H7 (cell line): ENCODE measurements around the gene STK32B. TPM values are rescaled to one million over a fixed set of nuclear protein-coding genes. Genes with fewer than 3 reads are reported as not detected.
"Not testable (repeated sequence)": the region's sequence is repeated elsewhere in the genome, so short reads cannot be mapped to it uniquely, and the experiment has no call there.

Experiments
- DNase-seq: peaks from one replicate; pipeline ENCODE4 v3.0.0; 2012
- H3K27me3 ChIP-seq: 2 replicates; pipeline ENCODE4 v1.6.0; 2011; ENCODE audit warnings: mild to moderate bottlenecking, low read length; ENCODE audit not compliant: control insufficient read depth, insufficient read depth
- H3K36me3 ChIP-seq: replicated peaks from 2 replicates; pipeline ENCODE4 v1.5.1; 2011; ENCODE audit warnings: low read length; ENCODE audit not compliant: control insufficient read depth, insufficient read depth
- H3K4me3 ChIP-seq: 2 replicates; pipeline ENCODE4 v1.5.1; 2011; ENCODE audit warnings: low read depth, mild to moderate bottlenecking, control low read depth, low read length, moderate library complexity; ENCODE audit not compliant: insufficient read depth
- total RNA-seq: library from RNA; depleted of rRNA; stranded (reverse); fragments of >200 nt; shearing (Covaris generic); gene quantifications from 2 replicates; pipeline ENCODE4 v1.2.3, GENCODE V29; 2014

The STK32B gene
- total RNA-seq, 1 experiment from 2014 or later, result 2.8 TPM

DNA sequence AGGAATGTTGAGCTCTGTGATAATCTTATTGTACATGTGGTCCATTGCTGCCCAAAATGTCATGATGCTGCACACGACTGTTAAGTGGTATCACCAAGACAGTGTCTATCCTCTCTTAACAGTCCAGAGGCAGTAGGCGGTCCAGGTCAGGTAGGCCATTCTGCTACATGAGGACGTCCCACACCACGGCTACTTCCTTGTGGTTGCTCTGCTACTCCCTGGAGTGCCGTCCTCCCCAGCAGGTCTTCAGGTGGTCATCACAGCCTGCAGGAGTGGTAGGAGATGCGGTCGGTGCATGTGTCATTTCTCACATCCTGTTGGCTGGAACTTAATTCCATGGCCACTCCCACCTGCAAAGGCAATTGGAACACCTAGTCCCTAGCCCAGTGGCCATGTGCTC is 11.5 kb upstream of the STK32B start:
- Histone ChIP-seq H3K4me3 (no peak overlapping the region), H3K36me3 (no peaks in the 10 kb centered on the region), H3K27me3 (no peaks in the 10 kb centered on the region)
- DNase-seq, result no peak

DNA sequence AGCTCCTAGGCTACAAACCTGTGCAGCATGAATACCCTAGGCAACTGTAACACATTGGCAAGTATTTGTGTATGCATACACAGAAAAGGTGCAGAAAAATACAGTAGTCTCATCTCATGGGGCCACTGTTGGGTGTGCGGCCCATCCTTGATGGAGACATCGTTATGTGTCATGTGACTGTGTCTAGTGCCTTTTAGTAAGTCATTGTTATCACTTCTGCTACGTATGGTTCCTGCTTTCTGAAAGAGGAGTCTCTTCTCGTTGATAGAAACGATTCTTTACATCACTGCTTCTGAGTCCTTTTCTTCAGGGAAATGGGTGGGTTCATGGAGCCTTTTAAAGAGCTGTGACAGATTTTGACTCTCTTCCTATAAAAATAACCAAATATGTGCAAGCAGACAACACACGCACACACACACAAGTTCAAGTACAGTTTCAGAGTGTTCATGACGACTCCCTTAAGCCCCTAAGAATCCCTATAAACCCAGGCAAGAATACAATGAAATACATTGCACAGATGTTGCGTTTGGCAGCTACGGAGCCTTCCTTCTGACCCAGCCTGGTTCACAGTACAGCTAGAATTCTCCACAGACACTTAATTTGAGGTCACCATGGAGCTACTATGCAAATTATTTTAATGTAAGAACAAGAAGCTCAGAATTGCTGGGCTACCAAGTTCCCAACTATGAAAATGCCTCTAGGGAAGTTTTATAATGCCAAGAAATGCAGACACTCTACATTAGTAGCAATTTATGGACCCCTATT is 10.2 kb upstream of the STK32B start:
- Histone ChIP-seq H3K36me3 (no peaks in the 10 kb centered on the region), H3K27me3 (no peaks in the 10 kb centered on the region), H3K4me3 (no peak overlapping the region)
- no peak for DNase-seq

DNA sequence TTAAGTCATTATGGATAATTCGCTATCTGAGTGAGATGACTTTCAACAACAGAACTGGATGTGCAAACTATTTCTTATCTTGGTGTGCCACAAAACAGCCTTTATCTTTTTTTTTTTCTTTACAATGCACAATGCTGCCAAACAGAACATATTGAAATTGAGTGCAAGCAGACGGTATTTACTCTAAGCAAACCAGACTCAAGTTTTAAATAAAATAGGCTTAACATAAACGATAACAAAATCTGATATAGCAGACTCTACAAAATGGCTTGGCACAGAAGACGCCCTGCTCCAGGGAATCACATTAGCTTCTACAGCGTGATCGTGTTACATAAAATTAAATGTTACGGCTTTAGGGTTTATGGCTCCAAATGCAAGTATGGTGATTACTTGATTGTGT is 9.6 kb upstream of the STK32B start:
- Histone ChIP-seq H3K4me3 (no peak overlapping the region), H3K27me3 (no peaks in the 10 kb centered on the region), H3K36me3 (no peaks in the 10 kb centered on the region)
- DNase-seq, result no peak

DNA sequence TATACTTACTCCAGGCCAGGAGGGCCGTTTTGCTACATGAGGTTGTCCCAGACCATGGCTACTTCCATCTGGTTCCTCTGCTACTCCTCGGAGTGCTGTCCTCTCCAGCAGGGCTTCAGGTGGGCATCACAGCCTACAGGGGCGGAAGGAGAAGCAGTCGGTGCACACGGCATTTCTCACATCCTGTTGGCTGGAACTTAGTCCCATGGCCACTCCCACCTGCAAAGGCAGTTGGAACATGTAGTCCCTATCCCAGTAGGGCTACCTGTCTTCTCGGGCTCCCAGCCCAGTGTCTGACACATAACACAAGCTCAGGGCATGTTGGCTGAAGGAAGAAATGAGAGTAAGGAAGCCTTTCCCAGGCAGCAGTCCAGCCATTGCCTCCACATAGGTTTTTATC is 7.7 kb upstream of the STK32B start:
- H3K36me3 ChIP-seq, result no peaks in the 10 kb centered on the region
- H3K27me3 ChIP-seq, result no peaks in the 10 kb centered on the region
- H3K4me3 ChIP-seq, result no peak overlapping the region
- peak; percentile 38 for DNase-seq

DNA sequence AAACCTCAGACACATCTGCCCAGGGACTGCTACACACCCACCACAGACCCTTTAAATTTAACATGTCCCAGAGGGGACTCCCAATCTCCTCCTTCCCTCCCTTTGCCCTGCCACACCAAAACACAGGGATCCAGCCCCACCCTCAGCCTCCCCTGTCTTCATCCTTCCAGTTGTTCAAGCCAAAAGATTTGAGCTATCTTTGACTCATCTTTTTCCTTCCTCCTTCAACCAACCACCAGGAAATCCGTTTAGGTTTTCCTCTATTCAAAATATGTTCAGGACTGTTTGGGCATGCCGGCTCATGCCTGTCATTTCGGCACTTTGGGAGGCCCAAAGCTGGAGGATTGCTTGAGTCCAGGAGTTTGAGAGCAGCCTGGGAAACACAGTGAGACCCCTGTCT is 6.9 kb upstream of the STK32B start:
- no peak overlapping the region for H3K4me3 ChIP-seq
- DNase-seq, result no peak
- H3K36me3 ChIP-seq, result no peaks in the 10 kb centered on the region
- H3K27me3 ChIP-seq, result no peaks in the 10 kb centered on the region

DNA sequence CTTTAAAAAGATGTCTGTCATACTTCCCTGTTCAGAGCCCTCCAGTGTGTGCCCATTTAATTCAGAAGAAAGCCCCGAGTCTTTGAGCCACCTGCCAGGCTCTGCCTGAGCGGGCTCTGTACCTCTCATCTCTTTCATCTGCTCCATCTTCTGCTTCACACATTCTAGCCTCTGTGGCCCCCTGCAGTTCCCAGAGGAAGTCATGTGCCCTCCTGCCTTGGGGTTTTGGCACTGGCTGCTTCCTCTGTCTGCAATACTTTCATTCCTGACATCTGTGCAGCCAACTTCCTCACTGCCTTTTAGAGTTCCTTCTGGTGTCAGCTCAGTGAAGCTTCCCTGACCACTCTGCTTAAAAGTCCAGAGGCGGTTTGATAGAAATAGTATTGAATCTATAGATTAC is 6.2 kb upstream of the STK32B start:
- peak; percentile 6 for DNase-seq
- H3K4me3 ChIP-seq, result no peak overlapping the region
- no peaks in the 10 kb centered on the region for H3K27me3 ChIP-seq

DNA sequence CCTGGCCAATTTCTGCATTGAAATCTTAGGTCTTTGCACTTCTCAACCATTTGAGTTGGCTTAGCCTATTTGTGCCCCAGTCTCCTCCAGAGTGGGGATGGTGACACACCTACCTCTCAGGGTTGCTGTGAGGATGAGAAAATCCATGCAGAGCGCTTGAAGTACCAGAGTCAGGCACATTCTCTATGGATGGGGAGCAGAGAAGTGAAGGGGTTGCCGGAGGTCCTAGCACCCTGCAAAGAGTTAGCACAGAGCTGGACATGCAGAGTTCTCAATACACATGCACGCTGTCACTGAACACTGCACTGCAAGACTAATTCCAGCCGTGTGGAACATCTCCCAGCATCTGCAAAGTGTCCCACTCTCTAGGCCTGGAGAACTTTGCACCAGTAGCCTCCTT is 2.6 kb upstream of the STK32B start:
- Histone ChIP-seq H3K27me3 (peaks cover 30% of the 10 kb centered on the region), H3K4me3 (no peak overlapping the region), H3K36me3 (no peaks in the 10 kb centered on the region)
- DNase-seq, result no peak

More for the DNA sequence above, 6.2 kb upstream of the STK32B start:
- H3K36me3 ChIP-seq, result no peaks in the 10 kb centered on the region

DNA sequence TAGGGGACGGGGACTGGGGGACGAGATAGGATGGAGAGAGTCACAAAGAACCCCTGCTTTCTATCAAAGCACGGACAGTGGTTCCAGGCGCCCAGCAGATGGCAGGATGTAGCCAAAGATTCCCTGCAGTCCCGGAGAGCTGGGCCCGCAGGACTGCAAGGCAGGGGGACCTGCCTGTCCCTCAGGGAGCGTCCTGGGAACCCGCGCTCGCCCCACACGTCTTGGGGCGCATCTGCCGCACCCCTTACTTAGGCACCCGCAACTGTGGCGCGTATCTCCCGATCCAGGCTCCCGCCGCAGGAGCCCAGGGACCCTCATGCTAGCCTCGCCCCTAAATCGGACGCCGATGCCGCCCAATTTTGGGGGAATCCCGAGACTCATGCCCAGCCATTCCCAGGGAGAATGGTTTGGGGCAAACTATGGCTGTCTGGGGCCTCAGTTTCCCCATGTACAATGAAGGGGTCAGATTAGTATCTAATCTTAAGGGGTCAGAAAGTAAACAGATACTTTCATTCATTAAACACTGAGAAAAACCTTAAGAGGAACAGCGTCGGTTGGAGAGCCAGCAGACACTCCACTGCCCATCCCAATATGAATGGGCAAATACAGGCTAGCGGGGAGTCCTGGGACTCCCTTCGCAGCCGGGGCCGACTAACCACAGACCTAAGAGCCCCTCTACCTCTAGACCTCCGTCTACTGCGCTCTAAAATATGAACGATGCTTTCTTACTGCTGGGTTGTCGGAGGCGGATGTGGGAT is 581 bp upstream of the STK32B start:
- DNase-seq, result peak; percentile 89
- peaks cover 30% of the 10 kb centered on the region for H3K27me3 ChIP-seq

DNA sequence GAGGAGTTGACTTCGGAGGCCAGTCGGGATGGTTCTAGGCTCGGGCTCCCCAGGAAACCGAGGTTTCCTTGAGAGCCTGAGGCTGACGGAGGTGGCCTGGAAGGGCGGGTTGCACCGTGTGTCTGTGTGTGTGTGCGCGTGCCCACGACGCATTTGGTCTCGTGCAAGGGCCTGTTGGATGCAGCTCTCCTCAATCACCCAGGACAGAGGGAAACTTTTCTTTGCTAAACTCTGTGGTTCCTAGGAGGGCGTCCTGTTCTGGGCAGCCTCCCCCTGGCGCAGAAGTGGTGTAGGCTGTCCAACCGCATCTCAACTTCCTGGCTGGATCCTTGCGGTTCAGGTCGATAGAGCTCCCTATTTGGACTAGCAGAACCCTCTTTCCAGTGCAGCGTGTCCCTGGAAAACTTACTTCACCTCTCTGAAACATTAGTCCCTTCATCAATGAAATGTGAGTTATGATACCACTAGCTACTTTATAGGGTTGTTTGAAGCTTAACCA is 973 bp downstream of the STK32B start:
- peak; percentile 30 for DNase-seq
- Histone ChIP-seq H3K4me3 (peak overlapping the region; percentile 61), H3K36me3 (no peaks in the 10 kb centered on the region), H3K27me3 (peaks cover 30% of the 10 kb centered on the region)

More for the DNA sequence above, 581 bp upstream of the STK32B start:
- H3K4me3 ChIP-seq, result peak overlapping the region; percentile 61
- no peaks in the 10 kb centered on the region for H3K36me3 ChIP-seq

DNA sequence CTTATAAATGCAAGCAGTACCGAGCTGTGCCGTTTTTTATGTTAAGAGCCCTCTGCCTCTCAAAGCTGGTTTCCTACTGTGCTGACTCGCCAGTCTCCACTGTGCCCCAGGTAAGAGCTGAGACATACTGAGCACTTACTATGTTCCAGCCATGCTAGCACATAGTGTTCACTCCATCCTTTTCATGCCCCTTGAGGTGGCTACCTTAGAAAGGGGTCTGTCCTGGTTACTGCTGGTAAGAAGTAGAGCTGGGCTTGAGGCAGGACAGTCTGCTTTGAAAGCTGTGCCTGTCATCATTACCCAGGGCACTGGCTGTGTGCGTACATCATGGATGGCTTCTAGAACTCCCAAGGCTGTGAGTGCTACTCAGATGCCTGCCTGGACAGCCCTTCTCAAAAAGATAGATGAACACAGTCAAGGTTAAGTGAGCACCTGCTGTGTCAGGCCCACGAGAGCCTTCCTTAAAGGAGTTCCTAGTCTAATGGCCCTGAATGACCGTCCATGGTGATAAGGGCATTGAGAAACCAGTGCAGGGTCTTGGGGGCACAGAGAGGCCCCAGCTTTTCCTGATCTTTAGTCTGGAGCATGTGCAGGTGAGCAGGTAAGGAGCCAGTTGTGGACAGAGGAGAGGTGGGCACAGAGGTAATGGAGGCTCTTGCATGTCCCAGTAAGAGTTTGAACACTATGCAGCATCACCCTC is 1.6 kb downstream of the STK32B start:
- no peak for DNase-seq
- Histone ChIP-seq H3K27me3 (peaks cover 30% of the 10 kb centered on the region), H3K36me3 (no peaks in the 10 kb centered on the region), H3K4me3 (no peak overlapping the region)

DNA sequence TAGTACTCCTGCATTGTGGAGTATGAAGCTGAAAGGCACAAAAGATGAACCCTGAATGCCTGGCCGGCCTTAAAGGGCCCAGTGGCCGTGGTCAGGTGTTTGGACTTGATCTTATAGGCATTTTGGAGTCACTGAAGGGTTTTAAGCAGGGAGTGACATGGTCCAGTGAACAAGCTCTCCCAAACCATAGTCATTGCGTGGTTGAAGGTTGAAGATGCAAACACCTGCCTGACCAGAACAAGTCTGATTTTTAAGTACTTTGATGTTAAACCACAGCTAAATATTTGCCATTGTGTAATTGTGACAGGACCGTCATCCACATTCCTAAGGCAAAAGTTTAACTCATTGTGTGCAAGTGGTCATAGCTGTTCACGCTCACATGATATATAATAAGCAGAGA is 3.3 kb downstream of the STK32B start:
- no peak for DNase-seq
- Histone ChIP-seq H3K27me3 (peaks cover 30% of the 10 kb centered on the region), H3K36me3 (no peaks in the 10 kb centered on the region), H3K4me3 (no peak overlapping the region)

DNA sequence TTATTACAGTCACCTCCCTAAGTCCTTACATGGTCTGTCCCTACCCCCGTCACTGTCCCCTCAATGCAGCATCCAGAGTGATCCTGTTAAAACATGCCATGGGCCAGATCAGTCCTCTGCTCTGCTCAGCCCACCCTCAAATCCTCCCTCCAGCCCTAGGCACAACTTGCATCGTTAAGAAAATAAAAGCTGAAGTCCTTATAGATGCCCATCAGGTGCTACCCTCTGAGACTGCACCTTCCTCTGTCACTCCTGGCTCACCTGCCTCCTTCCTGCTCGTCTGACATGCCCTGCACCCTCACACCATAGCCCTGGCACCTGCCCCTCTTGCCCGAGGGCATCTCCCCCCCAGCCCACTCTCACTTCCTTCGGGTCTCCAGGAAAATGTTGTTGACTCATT is 4.1 kb downstream of the STK32B start:
- Histone ChIP-seq H3K27me3 (peaks cover 30% of the 10 kb centered on the region), H3K4me3 (no peak overlapping the region), H3K36me3 (no peaks in the 10 kb centered on the region)
- no peak for DNase-seq

DNA sequence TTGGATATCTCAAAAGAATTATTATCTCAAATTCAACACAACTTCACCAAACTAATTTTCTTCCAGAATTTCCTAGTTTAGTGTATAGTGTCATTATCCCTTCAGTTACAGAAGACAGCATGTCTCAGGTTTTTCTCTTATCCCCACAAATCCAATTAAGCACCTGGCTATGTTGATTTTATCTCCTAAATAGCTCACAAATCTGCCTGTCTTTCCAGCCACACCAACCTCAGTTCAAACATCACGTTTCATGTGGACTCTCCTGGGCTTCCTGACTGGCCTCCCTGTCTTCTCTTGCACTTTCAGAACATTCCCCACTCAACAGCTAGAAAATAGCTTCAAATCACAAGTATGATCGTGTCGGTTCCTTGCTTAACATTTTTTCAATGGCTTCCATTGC is 14.8 kb downstream of the STK32B start:
- no peak for DNase-seq
- Histone ChIP-seq H3K4me3 (no peak overlapping the region), H3K27me3 (no peaks in the 10 kb centered on the region), H3K36me3 (no peaks in the 10 kb centered on the region)

DNA sequence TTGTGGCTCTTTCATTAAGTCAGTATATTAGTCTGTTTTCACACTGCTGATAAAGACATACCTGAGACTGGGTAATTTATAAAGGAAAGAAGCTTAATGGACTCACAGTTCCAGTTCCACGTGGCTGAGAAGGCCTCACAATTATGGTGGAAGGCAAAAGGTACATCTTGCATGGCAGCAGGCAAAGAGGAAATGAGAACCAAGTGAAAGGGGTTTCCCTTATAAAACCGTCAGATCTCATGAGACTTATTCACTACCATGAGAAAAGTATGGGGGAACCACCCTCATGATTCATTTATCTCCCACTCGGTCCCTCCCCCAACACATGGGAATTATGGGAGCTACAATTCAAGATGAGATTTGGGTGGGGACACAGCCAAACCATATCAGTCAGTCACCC is 15.7 kb downstream of the STK32B start:
- H3K27me3 ChIP-seq, H3K36me3 ChIP-seq, DNase-seq, H3K4me3 ChIP-seq: not testable (repeated sequence)

DNA sequence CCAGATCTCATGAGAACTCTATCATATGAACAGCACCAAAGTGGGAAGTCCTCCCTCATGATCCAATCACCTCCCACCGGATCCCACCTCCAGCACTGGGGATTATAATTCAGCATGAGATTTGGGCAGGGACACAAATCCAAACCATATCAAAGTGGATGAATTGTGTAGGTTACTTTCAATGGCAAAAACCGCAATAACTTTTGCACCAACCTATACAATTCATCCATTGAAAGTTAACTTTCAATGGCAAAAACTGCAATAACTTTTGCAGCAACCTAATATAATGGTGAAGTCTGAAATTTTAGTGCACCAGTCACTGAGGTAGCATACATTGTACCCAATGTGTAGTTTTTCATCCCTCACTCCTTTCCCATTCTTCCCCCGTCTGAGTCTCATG is 16.6 kb downstream of the STK32B start:
- H3K36me3 ChIP-seq, result no peaks in the 10 kb centered on the region
- no peak overlapping the region for H3K4me3 ChIP-seq
- H3K27me3 ChIP-seq, result no peaks in the 10 kb centered on the region
- no peak for DNase-seq
